HEK293 (cell line): ENCODE results near the gene CYP39A1.

Source experiments
- HOXC10 ChIP-seq: sonication (generic); formaldehyde crosslinking; IDR thresholded peaks from 2 replicates; pipeline ENCODE4 v1.8.1; 2023; ENCODE audit warnings: mild to moderate bottlenecking, missing genetic modification reagents
- PBX3 ChIP-seq: sonication (generic); formaldehyde crosslinking; IDR thresholded peaks from 2 replicates; pipeline ENCODE4 v1.8.1; 2022; ENCODE audit warnings: mild to moderate bottlenecking, moderate library complexity, missing genetic modification reagents
- SETDB1 ChIP-seq: IDR thresholded peaks from one replicate; pipeline ENCODE4 v1.6.1; 2017; ENCODE audit warnings: mild to moderate bottlenecking, low read length, moderate library complexity, mixed read lengths; ENCODE audit not compliant: insufficient read length
- ZNF19 ChIP-seq: fragments of 450-650 bp; formaldehyde crosslinking; IDR thresholded peaks from 2 replicates; pipeline ENCODE4; 2016; ENCODE audit warnings: missing biosample characterization, missing genetic modification characterization, low read depth
- ZNF785 ChIP-seq: fragments of 450-650 bp; formaldehyde crosslinking; IDR thresholded peaks from 2 replicates; pipeline ENCODE4 v1.5.1; 2016; ENCODE audit warnings: missing biosample characterization, missing genetic modification characterization
- TF ChIP-seq, protein P1 (sequence below): fragments of 450-650 bp; formaldehyde crosslinking; IDR thresholded peaks from 2 replicates; pipeline ENCODE4 v1.5.1; 2016; ENCODE audit warnings: missing biosample characterization, missing genetic modification characterization
- TF ChIP-seq, protein P2 (sequence below): fragments of 450-650 bp; formaldehyde crosslinking; IDR thresholded peaks from 2 replicates; pipeline ENCODE4 v1.5.1; 2016; ENCODE audit warnings: missing biosample characterization, missing genetic modification characterization
- TF ChIP-seq, protein P3 (sequence below): fragments of 450-650 bp; formaldehyde crosslinking; IDR thresholded peaks from 2 replicates; pipeline ENCODE4 v1.5.1; 2016; ENCODE audit warnings: missing biosample characterization, missing genetic modification characterization, low read depth
- TF ChIP-seq, protein P4 (sequence below): fragments of 450-650 bp; formaldehyde crosslinking; conservative IDR thresholded peaks from 2 replicates; pipeline ENCODE4 v1.5.1; 2016; ENCODE audit warnings: low read depth, missing biosample characterization, missing genetic modification characterization

DNA sequence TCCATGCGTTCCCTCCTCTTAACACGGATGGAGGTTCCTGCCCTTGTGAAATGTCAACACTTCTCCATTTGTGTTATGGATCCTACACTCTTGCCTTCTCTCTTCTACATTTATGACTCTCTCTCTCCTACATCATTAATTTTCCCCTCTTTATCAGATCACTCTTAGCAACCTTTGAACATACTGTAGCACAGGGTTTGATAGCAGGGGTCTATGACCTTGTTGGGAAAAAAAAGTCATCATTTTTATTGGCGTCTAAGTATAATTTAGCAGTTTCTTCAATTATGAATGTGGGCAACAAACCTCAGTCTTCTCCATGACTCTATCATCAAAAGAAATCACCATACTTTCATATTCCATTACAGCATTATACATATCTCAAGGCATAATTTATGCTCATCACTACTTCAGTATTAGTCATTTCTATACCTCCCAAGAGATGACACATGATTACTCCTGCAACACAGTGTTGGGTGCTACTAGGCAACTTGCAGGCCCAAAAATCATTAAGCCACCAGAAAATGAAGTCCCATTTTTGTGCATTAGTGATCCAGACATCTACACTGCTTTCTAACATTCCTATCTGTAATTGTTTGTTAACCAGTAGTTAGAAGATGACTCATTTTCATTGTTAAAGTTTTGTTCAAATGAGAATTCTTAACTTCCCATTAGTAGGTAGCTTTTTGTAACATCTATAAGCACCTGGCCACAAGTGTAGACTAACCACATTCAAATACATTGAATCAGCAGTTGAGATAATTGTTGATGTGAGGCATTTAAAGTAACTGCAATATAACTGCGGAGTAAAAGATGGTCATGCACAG lies 9.5 kb downstream of the CYP39A1 start:
- TF ChIP-seq SETDB1 (no peak), ZNF785 (no peak), PBX3 (CRISPR knock-in tag) (no peak), ZNF19 (tag by site-specific recombination) (no peak), HOXC10 (no peak)
- TF ChIP-seq, protein P1, sequence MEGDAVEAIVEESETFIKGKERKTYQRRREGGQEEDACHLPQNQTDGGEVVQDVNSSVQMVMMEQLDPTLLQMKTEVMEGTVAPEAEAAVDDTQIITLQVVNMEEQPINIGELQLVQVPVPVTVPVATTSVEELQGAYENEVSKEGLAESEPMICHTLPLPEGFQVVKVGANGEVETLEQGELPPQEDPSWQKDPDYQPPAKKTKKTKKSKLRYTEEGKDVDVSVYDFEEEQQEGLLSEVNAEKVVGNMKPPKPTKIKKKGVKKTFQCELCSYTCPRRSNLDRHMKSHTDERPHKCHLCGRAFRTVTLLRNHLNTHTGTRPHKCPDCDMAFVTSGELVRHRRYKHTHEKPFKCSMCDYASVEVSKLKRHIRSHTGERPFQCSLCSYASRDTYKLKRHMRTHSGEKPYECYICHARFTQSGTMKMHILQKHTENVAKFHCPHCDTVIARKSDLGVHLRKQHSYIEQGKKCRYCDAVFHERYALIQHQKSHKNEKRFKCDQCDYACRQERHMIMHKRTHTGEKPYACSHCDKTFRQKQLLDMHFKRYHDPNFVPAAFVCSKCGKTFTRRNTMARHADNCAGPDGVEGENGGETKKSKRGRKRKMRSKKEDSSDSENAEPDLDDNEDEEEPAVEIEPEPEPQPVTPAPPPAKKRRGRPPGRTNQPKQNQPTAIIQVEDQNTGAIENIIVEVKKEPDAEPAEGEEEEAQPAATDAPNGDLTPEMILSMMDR (tag by site-specific recombination) = no peak
- TF ChIP-seq, protein P2, sequence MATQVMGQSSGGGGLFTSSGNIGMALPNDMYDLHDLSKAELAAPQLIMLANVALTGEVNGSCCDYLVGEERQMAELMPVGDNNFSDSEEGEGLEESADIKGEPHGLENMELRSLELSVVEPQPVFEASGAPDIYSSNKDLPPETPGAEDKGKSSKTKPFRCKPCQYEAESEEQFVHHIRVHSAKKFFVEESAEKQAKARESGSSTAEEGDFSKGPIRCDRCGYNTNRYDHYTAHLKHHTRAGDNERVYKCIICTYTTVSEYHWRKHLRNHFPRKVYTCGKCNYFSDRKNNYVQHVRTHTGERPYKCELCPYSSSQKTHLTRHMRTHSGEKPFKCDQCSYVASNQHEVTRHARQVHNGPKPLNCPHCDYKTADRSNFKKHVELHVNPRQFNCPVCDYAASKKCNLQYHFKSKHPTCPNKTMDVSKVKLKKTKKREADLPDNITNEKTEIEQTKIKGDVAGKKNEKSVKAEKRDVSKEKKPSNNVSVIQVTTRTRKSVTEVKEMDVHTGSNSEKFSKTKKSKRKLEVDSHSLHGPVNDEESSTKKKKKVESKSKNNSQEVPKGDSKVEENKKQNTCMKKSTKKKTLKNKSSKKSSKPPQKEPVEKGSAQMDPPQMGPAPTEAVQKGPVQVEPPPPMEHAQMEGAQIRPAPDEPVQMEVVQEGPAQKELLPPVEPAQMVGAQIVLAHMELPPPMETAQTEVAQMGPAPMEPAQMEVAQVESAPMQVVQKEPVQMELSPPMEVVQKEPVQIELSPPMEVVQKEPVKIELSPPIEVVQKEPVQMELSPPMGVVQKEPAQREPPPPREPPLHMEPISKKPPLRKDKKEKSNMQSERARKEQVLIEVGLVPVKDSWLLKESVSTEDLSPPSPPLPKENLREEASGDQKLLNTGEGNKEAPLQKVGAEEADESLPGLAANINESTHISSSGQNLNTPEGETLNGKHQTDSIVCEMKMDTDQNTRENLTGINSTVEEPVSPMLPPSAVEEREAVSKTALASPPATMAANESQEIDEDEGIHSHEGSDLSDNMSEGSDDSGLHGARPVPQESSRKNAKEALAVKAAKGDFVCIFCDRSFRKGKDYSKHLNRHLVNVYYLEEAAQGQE (tag by site-specific recombination) = no peak
- TF ChIP-seq, protein P3, sequence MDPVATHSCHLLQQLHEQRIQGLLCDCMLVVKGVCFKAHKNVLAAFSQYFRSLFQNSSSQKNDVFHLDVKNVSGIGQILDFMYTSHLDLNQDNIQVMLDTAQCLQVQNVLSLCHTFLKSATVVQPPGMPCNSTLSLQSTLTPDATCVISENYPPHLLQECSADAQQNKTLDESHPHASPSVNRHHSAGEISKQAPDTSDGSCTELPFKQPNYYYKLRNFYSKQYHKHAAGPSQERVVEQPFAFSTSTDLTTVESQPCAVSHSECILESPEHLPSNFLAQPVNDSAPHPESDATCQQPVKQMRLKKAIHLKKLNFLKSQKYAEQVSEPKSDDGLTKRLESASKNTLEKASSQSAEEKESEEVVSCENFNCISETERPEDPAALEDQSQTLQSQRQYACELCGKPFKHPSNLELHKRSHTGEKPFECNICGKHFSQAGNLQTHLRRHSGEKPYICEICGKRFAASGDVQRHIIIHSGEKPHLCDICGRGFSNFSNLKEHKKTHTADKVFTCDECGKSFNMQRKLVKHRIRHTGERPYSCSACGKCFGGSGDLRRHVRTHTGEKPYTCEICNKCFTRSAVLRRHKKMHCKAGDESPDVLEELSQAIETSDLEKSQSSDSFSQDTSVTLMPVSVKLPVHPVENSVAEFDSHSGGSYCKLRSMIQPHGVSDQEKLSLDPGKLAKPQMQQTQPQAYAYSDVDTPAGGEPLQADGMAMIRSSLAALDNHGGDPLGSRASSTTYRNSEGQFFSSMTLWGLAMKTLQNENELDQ (tag by site-specific recombination) = no peak
- TF ChIP-seq, protein P4, sequence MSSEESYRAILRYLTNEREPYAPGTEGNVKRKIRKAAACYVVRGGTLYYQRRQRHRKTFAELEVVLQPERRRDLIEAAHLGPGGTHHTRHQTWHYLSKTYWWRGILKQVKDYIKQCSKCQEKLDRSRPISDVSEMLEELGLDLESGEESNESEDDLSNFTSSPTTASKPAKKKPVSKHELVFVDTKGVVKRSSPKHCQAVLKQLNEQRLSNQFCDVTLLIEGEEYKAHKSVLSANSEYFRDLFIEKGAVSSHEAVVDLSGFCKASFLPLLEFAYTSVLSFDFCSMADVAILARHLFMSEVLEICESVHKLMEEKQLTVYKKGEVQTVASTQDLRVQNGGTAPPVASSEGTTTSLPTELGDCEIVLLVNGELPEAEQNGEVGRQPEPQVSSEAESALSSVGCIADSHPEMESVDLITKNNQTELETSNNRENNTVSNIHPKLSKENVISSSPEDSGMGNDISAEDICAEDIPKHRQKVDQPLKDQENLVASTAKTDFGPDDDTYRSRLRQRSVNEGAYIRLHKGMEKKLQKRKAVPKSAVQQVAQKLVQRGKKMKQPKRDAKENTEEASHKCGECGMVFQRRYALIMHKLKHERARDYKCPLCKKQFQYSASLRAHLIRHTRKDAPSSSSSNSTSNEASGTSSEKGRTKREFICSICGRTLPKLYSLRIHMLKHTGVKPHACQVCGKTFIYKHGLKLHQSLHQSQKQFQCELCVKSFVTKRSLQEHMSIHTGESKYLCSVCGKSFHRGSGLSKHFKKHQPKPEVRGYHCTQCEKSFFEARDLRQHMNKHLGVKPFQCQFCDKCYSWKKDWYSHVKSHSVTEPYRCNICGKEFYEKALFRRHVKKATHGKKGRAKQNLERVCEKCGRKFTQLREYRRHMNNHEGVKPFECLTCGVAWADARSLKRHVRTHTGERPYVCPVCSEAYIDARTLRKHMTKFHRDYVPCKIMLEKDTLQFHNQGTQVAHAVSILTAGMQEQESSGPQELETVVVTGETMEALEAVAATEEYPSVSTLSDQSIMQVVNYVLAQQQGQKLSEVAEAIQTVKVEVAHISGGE = no peak
